Measurements from ENCODE around the gene HLA-B.

- TF ChIP-seq, protein P1, sequence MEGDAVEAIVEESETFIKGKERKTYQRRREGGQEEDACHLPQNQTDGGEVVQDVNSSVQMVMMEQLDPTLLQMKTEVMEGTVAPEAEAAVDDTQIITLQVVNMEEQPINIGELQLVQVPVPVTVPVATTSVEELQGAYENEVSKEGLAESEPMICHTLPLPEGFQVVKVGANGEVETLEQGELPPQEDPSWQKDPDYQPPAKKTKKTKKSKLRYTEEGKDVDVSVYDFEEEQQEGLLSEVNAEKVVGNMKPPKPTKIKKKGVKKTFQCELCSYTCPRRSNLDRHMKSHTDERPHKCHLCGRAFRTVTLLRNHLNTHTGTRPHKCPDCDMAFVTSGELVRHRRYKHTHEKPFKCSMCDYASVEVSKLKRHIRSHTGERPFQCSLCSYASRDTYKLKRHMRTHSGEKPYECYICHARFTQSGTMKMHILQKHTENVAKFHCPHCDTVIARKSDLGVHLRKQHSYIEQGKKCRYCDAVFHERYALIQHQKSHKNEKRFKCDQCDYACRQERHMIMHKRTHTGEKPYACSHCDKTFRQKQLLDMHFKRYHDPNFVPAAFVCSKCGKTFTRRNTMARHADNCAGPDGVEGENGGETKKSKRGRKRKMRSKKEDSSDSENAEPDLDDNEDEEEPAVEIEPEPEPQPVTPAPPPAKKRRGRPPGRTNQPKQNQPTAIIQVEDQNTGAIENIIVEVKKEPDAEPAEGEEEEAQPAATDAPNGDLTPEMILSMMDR (IDR thresholded peaks at IDR 0.05) = no peak
- TF ChIP-seq POLR2A (IDR thresholded peaks at IDR 0.05) = no peak
Measured at GRCh38 chr6:31308050-31308844, 48.7 kb downstream of the HLA-B start.
